HepG2 (cell line): ENCODE data around the gene PHKG2. TPM values are rescaled to one million over a fixed set of nuclear protein-coding genes. Genes with fewer than 3 reads are reported as not detected.
A peak's percentile ranks its signal among the peaks of the same experiment; 100 is the strongest.

Source experiments
- AGO2 ChIP-seq: fragments of 200-400 bp; formaldehyde crosslinking; optimal IDR thresholded peaks from 2 replicates; pipeline ENCODE3; 2017; ENCODE audit warnings: mild to moderate bottlenecking, low read depth, low read length, moderate library complexity
- BRD4 ChIP-seq: sonication (generic); formaldehyde crosslinking; IDR thresholded peaks from 2 replicates; pipeline ENCODE4 v1.4.0; 2020; ENCODE audit warnings: missing genetic modification reagents
- DMAP1 ChIP-seq: IDR thresholded peaks from 2 replicates; pipeline ENCODE4 v1.6.1; 2016
- DNMT1 ChIP-seq: sonication (generic); formaldehyde crosslinking; IDR thresholded peaks from 2 replicates; pipeline ENCODE4 v1.5.1; 2020; ENCODE audit warnings: mild to moderate bottlenecking, missing genetic modification reagents
- GLI4 ChIP-seq: sonication (generic); formaldehyde crosslinking; IDR thresholded peaks from 2 replicates; pipeline ENCODE4 v1.5.1; 2020; ENCODE audit warnings: missing genetic modification reagents, mild to moderate bottlenecking, moderate library complexity, borderline replicate concordance
- ISX ChIP-seq: sonication (generic); formaldehyde crosslinking; conservative IDR thresholded peaks from 2 replicates; pipeline ENCODE4 v1.5.0; 2020; ENCODE audit warnings: missing genetic modification reagents
- KLF16 ChIP-seq, 2 experiments: sonication (generic) in 1 of 2; formaldehyde crosslinking in 1 of 2; IDR thresholded peaks; 2 replicates each; pipeline versions ENCODE4 v1.6.1 to v1.8.0; 2016 to 2023; ENCODE audit warnings: missing genetic modification reagents in 2 of 2, missing compliant biosample characterization in 1 of 2
- LRRFIP1 ChIP-seq: sonication (generic); formaldehyde crosslinking; conservative IDR thresholded peaks from 2 replicates; pipeline ENCODE4 v1.4.0; 2020; ENCODE audit warnings: missing genetic modification reagents
- PRDM15 ChIP-seq: sonication (generic); formaldehyde crosslinking; IDR thresholded peaks from 2 replicates; pipeline ENCODE4 v1.4.0; 2020; ENCODE audit warnings: missing genetic modification reagents
- RFX5 ChIP-seq: IDR thresholded peaks from 2 replicates; pipeline ENCODE4 v1.6.1; 2011; ENCODE audit warnings: low read depth, low read length, improper control_type of control experiment
- SALL2 ChIP-seq: sonication (generic); formaldehyde crosslinking; IDR thresholded peaks from 2 replicates; pipeline ENCODE4 v1.8.1; 2023; ENCODE audit warnings: mild to moderate bottlenecking, missing genetic modification reagents, inconsistent platforms
- SMARCE1 ChIP-seq: fragments of 450-650 bp; IDR thresholded peaks from 2 replicates; pipeline ENCODE4 v1.6.1; 2017; ENCODE audit warnings: borderline replicate concordance
- ZFAT ChIP-seq: sonication (generic); formaldehyde crosslinking; conservative IDR thresholded peaks from 2 replicates; pipeline ENCODE4 v1.8.1; 2023; ENCODE audit warnings: missing genetic modification reagents, inconsistent platforms
- ZNF598 ChIP-seq: sonication (generic); formaldehyde crosslinking; IDR thresholded peaks from 2 replicates; pipeline ENCODE4 v1.5.1; 2020; ENCODE audit warnings: mild to moderate bottlenecking, missing genetic modification reagents, borderline replicate concordance
- ZNF747 ChIP-seq: sonication (generic); formaldehyde crosslinking; IDR thresholded peaks from 2 replicates; pipeline ENCODE4 v1.8.1; 2023; ENCODE audit warnings: missing genetic modification reagents, mild to moderate bottlenecking, borderline replicate concordance
- ZNF75D ChIP-seq: sonication (generic); formaldehyde crosslinking; IDR thresholded peaks from 2 replicates; pipeline ENCODE4 v1.8.1; 2023; ENCODE audit warnings: missing genetic modification reagents, mild to moderate bottlenecking, borderline replicate concordance
- ZNF776 ChIP-seq: sonication (generic); formaldehyde crosslinking; IDR thresholded peaks from 2 replicates; pipeline ENCODE4 v1.4.0; 2020; ENCODE audit warnings: mild to moderate bottlenecking, missing genetic modification reagents
- polyA plus RNA-seq, 8 experiments: library from polyadenylated mRNA; depleted of rRNA in 3 of 8; stranded (reverse) in 7 of 8; unstranded in 1 of 8; fragments of >200 nt; fragmentation: Illumina TruSeq in 4 of 8; extraction: Trizol in 4 of 8; gene quantifications; 2 replicates each; pipeline versions ENCODE4 v1.2.1 to v1.2.3, GENCODE V29; 2011 to 2016; ENCODE audit warnings: low read depth in 4 of 8, missing spikeins in 1 of 8, mixed read lengths in 1 of 8; ENCODE audit not compliant: insufficient read depth in 1 of 8
- total RNA-seq, 5 experiments: library from RNA; depleted of rRNA; stranded (reverse); fragments of >200 nt; fragmentation: Illumina TruSeq; extraction: Trizol; gene quantifications; 2 replicates each; pipeline ENCODE4 v1.2.3, GENCODE V29; 2016; ENCODE audit warnings: low read depth in 1 of 5
- TF ChIP-seq, protein P1 (sequence below): sonication (generic); formaldehyde crosslinking; IDR thresholded peaks from 2 replicates; pipeline ENCODE4 v1.5.0; 2020; ENCODE audit warnings: missing genetic modification reagents
- TF ChIP-seq, protein P2 (sequence below): sonication (generic); formaldehyde crosslinking; IDR thresholded peaks from 2 replicates; pipeline ENCODE4 v1.5.0; 2020; ENCODE audit warnings: missing genetic modification reagents

The PHKG2 gene
- total and polyA plus RNA-seq, 2 of the 13 experiments (the other 11 are each of a cell fraction or from before 2014, with no cell fraction given) = 37.4 to 42.1 TPM

DNA sequence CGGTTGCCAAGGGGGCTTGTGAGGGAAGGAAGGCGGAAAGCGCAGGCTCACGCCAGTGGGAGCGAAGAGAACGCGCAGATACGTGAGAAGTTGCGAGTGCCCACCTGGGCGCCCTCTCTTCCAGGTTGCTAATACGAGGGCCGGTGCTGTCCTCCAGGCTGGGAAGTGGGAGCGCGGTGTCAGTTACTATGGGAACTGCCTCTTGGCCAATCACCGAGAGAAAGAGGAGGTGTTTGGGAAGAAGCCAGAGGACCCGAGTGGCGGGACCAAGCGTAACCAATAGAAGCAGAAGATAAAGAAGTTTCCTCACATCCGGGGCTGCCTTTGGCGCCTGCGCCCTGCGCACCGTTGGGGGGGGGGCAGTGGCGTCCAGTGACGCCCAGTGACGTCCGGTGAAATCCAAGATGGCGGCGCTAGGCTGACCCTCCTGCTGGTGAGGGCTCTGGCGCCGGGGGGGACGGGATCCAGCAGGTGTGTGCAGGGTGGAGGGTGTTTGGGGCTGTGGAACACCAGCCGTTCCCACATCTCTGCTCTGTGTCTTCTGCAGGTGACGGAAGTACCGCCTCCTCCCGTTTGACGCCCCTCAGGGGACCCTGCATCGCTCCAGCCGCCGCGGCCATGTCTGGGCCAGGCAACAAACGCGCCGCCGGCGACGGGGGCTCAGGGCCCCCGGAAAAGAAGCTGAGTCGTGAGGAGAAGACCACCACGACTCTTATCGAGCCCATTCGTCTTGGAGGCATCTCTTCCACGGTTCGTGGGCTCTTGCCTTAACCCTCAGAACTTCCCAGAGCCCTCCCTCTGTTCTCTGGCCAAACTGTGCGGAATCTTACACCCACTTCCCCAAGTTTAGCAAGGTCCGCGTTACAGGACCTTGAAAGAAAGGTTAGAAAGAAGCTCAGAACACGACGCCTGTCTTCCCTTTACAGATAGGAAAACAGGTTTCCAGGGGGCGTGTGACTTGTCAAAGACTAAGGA lies 14.0 kb downstream of the PHKG2 start, which contains the start of the genes CFAP119 and RNF40 (continued):
- peak; percentile 85; the same call in 1 of the 2 replicates for TF ChIP-seq LRRFIP1 (CRISPR knock-in tag)
- TF ChIP-seq ZNF747 (CRISPR knock-in tag) = peak; percentile 80; the same call in 1 of the 2 replicates
- TF ChIP-seq ZNF598 (CRISPR knock-in tag) = peak; percentile 66; the same call in 1 of the 2 replicates
- no peak for TF ChIP-seq ISX (CRISPR knock-in tag)
- no peak for TF ChIP-seq ZNF776
- TF ChIP-seq, protein P1, sequence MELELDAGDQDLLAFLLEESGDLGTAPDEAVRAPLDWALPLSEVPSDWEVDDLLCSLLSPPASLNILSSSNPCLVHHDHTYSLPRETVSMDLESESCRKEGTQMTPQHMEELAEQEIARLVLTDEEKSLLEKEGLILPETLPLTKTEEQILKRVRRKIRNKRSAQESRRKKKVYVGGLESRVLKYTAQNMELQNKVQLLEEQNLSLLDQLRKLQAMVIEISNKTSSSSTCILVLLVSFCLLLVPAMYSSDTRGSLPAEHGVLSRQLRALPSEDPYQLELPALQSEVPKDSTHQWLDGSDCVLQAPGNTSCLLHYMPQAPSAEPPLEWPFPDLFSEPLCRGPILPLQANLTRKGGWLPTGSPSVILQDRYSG = 0 out of 2 replicates have a peak, but pooled peaks have one; percentile 47
- TF ChIP-seq RFX5 = 0 out of 2 replicates have a peak, but pooled peaks have one; percentile 28
- TF ChIP-seq PRDM15 = peak; percentile 50; the same call in 1 of the 2 replicates
- TF ChIP-seq ZNF75D = no peak
- peak in 1 of 2 experiments; percentile 79; a peak in 2 of 4 replicates for TF ChIP-seq KLF16 (CRISPR knock-in tag; IDR thresholded peaks at IDR 0.05)
- TF ChIP-seq, protein P2, sequence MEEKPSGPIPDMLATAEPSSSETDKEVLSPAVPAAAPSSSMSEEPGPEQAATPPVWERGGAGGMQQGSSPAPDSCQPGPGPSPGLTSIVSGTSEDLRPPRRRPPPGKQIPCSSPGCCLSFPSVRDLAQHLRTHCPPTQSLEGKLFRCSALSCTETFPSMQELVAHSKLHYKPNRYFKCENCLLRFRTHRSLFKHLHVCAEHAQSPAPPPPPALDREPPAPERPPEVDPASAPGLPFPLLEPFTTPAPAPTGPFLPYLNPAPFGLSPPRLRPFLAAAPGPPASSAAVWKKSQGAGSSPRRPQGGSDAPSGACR = peak; percentile 75; the same call in 1 of the 2 replicates
- 0 out of 2 replicates have a peak, but pooled peaks have one; percentile 53 for TF ChIP-seq ZFAT (CRISPR knock-in tag)
- peak; percentile 36 for TF ChIP-seq AGO2
- TF ChIP-seq GLI4 (CRISPR knock-in tag) = peak; percentile 51; the same call in 1 of the 2 replicates
- TF ChIP-seq DNMT1 (CRISPR knock-in tag) = peak; percentile 64
- TF ChIP-seq BRD4 (CRISPR knock-in tag) = peak; percentile 94
- TF ChIP-seq SMARCE1 = no peak
- TF ChIP-seq DMAP1 (CRISPR knock-in tag) = peak; percentile 78; the same call in 1 of the 2 replicates
- TF ChIP-seq SALL2 (CRISPR knock-in tag) = peak; percentile 74; the same call in 1 of the 2 replicates
